Osteocyte (in vitro differentiated cells): ENCODE measurements around the gene KRT28. TPM values are rescaled to one million over a fixed set of nuclear protein-coding genes. Genes with fewer than 3 reads are reported as not detected.
"Not testable (repeated sequence)": the region's sequence is repeated elsewhere in the genome, so short reads cannot be mapped to it uniquely, and the experiment has no call there.

ENCODE experiments used
- DNase-seq: peaks from one replicate; pipeline ENCODE4 v3.0.0; 2021; ENCODE audit warnings: mixed read lengths; ENCODE audit not compliant: unreplicated experiment; ENCODE audit errors: extremely low spot score
- H3K27ac Mint-ChIP-seq: one replicate; pipeline ENCODE4 v1.8.0; 2021; ENCODE audit warnings: mild to moderate bottlenecking, mixed read lengths; ENCODE audit not compliant: unreplicated experiment
- H3K27me3 Mint-ChIP-seq: one replicate; pipeline ENCODE4 v1.8.0; 2021; ENCODE audit warnings: mixed read lengths; ENCODE audit not compliant: unreplicated experiment
- H3K36me3 Mint-ChIP-seq: one replicate; pipeline ENCODE4 v1.8.0; 2021; ENCODE audit warnings: mixed read lengths; ENCODE audit not compliant: unreplicated experiment
- H3K4me1 Mint-ChIP-seq: one replicate; pipeline ENCODE4 v1.8.0; 2021; ENCODE audit warnings: mixed read lengths; ENCODE audit not compliant: unreplicated experiment
- H3K4me3 Mint-ChIP-seq: one replicate; pipeline ENCODE4 v1.8.0; 2021; ENCODE audit warnings: mild to moderate bottlenecking, moderate library complexity, mixed read lengths; ENCODE audit not compliant: unreplicated experiment
- H3K9me3 Mint-ChIP-seq: one replicate; pipeline ENCODE4 v1.8.0; 2021; ENCODE audit warnings: mixed read lengths; ENCODE audit not compliant: unreplicated experiment
- total RNA-seq: library from RNA; stranded (reverse); gene quantifications from 2 replicates; pipeline ENCODE4 v1.2.1, GENCODE V29; 2021
- TF ChIP-seq, protein P1 (sequence below): fragments of 200-600 bp; sonication (generic); IDR thresholded peaks from 2 replicates; pipeline ENCODE4 v1.5.0; 2021; ENCODE audit warnings: antibody characterized with exemption, mild to moderate bottlenecking, moderate library complexity

KRT28 gene
- total RNA-seq, 1 donor from 2014 or later, result not detected

DNA sequence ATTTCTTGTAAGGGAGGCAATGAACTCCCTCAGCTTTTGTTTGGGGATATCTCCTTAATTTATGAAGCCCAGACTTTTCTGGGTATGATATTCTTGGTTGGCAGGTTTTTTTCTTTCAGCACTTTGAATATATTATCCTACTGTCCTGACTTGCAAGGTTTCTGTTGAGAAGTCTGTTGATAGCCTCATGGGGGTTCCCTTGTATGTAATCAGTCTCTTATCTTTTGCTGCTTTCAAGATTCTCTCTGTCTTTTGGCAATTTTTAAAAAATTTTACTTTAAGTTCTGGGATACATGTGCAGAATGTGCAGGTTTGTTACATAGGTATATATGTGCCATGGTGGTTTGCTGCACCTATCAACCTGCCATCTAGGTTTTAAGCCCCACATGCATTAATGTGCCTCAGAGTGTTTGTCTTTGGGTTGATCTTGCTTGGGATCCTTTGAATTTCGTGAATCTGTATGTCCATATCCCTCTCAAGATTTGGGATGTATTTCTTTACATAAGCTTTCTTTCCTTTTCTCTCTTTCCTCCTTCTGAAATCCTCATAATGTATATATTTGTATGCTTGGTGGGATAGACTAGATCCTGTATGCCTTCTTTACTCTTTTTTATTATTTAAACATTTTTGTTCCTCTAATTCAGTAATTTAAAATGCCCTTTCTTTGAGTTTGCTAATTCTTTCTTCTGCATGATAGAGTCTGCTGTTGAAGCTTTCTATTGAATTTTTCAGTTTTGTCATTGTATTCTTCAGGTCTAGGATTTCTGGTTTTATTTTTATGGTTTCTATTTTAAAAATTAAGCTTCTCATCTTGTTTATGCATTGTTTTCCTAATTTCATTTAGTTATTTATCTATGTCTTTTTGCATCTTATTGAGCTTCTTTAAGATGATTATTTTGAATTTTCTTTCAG lies 39.4 kb downstream of the KRT28 start:
- Mint-ChIP-seq H3K4me1 (no peaks in the 10 kb centered on the region), H3K27me3 (peaks cover 40% of the 10 kb centered on the region), H3K9me3 (peaks cover 45% of the 10 kb centered on the region), H3K27ac (no peak overlapping the region), H3K4me3 (no peak overlapping the region), H3K36me3 (no peaks in the 10 kb centered on the region)
- TF ChIP-seq, protein P1, sequence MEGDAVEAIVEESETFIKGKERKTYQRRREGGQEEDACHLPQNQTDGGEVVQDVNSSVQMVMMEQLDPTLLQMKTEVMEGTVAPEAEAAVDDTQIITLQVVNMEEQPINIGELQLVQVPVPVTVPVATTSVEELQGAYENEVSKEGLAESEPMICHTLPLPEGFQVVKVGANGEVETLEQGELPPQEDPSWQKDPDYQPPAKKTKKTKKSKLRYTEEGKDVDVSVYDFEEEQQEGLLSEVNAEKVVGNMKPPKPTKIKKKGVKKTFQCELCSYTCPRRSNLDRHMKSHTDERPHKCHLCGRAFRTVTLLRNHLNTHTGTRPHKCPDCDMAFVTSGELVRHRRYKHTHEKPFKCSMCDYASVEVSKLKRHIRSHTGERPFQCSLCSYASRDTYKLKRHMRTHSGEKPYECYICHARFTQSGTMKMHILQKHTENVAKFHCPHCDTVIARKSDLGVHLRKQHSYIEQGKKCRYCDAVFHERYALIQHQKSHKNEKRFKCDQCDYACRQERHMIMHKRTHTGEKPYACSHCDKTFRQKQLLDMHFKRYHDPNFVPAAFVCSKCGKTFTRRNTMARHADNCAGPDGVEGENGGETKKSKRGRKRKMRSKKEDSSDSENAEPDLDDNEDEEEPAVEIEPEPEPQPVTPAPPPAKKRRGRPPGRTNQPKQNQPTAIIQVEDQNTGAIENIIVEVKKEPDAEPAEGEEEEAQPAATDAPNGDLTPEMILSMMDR, result no peak
- DNase-seq, result no peak

DNA sequence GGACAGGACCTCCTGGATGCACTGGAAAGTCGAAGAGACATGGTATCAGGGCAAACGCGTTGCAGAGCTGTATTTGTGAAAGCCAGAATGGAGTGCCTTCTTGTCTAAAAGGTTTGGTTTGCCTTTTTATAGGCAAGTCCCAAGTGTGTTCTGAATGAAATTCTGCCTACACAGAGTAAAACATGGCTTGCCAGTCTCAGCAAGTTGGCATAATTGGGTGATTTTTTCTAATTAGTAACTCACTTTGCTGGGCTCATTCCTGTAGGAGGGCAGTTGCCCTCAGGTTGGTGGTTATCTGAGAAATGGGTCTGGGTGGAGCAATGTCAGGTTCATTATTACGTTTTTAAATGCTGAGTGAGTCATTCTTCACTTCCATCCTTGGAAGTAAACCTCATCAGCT lies 44.5 kb downstream of the KRT28 start, which contains the start of gene KRT25:
Gene KRT25, minus strand, starts transcription at position 101 of the 400 bp plus-strand sequence. Its CDS starts 60 bp downstream, at position 41.
- TF ChIP-seq, protein P1, result no peak
- no peak for DNase-seq
- Mint-ChIP-seq H3K27me3 (peaks cover 64% of the 10 kb centered on the region), H3K4me3 (no peak within 1 kb of the TSS), H3K27ac (no peak within 1 kb of the TSS), H3K9me3 (peaks cover 24% of the 10 kb centered on the region), H3K4me1 (no peaks in the 10 kb centered on the region), H3K36me3 (no peaks in the 10 kb centered on the region)

DNA sequence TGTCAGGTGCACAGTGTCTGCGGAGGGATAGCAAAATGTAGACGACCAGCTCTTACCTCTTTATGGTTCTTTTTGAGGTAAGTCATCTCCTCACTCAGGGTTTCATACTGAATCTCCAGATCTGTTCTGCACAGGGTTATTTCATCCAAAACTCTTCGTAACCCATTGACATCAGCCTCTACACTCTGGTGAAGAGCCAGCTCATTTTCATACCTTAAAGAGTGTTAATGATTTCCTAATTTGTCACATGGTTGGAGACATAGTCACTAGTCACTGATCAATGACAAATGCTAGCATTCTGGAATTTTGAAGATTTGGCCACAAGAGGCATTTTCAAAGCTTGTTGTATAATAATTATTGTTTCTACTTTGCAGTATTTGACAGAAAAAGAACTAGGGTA lies 46.0 kb downstream of the KRT28 start:
- Mint-ChIP-seq H3K9me3 (peaks cover 11% of the 10 kb centered on the region), H3K4me1 (no peaks in the 10 kb centered on the region), H3K27me3 (peaks cover 69% of the 10 kb centered on the region), H3K4me3 (no peak overlapping the region), H3K27ac (no peak overlapping the region), H3K36me3 (no peaks in the 10 kb centered on the region)
- TF ChIP-seq, protein P1, result no peak
- no peak for DNase-seq

DNA sequence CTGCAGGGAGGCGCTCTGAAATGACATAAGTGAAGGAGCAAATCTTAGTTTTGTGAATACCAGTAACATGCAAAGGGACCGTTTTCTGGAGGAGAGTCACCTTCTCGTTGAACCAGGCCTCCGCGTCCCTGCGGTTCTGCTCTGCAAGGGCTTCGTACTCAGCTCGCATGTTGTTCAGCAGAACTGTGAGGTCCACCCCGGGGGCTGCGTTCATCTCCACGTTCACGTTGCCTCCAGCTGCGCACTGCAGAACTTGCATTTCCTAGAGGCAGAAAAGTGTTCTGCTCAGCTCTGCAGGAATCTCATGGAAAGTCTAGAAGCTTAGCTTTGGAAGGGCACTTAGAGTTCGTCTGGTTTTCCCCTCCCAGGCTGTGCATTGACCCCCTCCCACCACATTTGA lies 48.7 kb downstream of the KRT28 start:
- TF ChIP-seq, protein P1, result no peak
- H3K27me3 Mint-ChIP-seq, result peaks cover 72% of the 10 kb centered on the region
- no peaks in the 10 kb centered on the region for H3K9me3 Mint-ChIP-seq
- H3K4me1 Mint-ChIP-seq, result no peaks in the 10 kb centered on the region
- H3K36me3 Mint-ChIP-seq, result no peaks in the 10 kb centered on the region
- H3K4me3 Mint-ChIP-seq, result no peak overlapping the region
- H3K27ac Mint-ChIP-seq, result no peak overlapping the region
- no peak for DNase-seq

DNA sequence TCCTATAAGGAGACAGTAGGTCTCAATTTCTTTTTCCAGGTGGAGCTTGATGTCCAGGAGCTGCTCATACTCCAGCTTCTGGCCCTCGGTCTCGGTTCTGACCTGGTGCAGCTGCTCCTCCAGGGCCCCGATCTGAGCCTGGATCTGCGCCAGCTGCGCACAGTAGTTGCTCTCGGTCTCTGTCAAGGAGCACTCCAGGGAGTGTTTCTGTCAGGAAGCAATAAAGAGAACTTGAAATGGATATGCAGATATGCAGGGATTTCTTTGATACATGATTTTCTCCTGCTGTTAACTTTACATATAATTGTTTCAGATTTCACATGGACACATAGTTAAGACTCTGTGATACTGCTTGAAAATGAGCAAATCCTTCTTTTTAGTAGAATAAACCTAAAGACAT lies 49.4 kb downstream of the KRT28 start:
- Mint-ChIP-seq H3K36me3 (no peaks in the 10 kb centered on the region), H3K4me3 (no peak overlapping the region), H3K27ac (no peak overlapping the region), H3K9me3 (no peaks in the 10 kb centered on the region), H3K4me1 (no peaks in the 10 kb centered on the region), H3K27me3 (peaks cover 70% of the 10 kb centered on the region)
- TF ChIP-seq, protein P1, result no peak
- no peak for DNase-seq

DNA sequence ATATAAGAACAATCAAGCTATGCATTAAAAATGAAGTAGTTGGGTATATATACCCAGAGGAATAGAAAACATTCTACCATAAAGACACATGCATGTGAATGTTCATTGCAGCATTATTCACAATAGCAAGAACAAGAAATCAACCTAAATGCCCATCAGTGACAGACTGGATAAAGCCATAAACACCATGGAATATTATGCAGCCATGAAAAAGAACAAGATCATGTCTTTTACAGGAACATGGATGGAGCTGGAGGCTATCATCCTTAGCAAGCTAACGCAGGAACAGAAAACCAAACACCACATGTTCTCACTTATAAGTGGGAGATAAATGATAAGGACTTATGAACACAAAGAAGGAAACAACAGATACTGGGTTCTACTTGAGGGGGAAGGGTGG lies 51.1 kb downstream of the KRT28 start:
- H3K36me3 Mint-ChIP-seq, H3K27ac Mint-ChIP-seq, H3K4me1 Mint-ChIP-seq, H3K9me3 Mint-ChIP-seq, H3K4me3 Mint-ChIP-seq, DNase-seq: not testable (repeated sequence)
- peaks cover 66% of the 10 kb centered on the region for H3K27me3 Mint-ChIP-seq
